Esophagus muscularis mucosa (tissue), 4 donors: ENCODE results near the gene MPPED1.

Source experiments
- CTCF ChIP-seq, 3 experiments: fragments of 200-600 bp in 2 of 3; fragments of 450-650 bp in 1 of 3; sonication (generic) in 2 of 3; IDR thresholded peaks; one replicate each; pipeline ENCODE4 v1.5.1; 2017 to 2019; ENCODE audit warnings: antibody characterized with exemption in 3 of 3, mild to moderate bottlenecking in 2 of 3, moderate library complexity in 1 of 3
- EP300 ChIP-seq: sonication (generic); formaldehyde crosslinking; IDR thresholded peaks from one replicate; pipeline ENCODE4 v1.6.1; 2017; ENCODE audit warnings: antibody characterized with exemption
- POLR2A ChIP-seq: fragments of 450-650 bp; IDR thresholded peaks from one replicate; pipeline ENCODE4 v1.6.1; 2017; ENCODE audit warnings: antibody characterized with exemption, moderate library complexity, mild to moderate bottlenecking, low read depth
- POLR2AphosphoS5 ChIP-seq, 2 donors: sonication (generic); formaldehyde crosslinking; IDR thresholded peaks; one replicate each; pipeline ENCODE4 v1.6.1; 2017; ENCODE audit warnings: antibody characterized with exemption in 2 of 2

DNA sequence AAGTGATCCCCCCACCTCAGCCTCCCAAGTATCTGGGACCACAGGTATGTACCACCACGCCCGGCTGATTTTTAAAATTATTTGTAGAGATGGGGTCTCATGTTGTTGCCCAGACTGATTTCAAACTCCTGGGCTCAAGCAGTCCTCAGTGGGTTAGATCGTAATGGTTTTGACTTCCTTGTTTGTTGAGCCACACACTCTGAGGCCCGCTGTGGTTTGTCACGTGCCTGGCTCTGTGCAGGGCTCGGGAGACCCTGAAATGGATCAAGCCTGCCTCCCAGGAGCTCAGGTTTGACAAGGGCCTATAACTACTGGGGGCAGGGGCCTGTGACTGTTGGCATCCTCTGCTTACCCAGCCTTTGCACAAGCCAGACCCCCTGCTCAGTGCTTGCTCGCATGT is 68.1 kb downstream of the MPPED1 start:
- TF ChIP-seq CTCF (IDR thresholded peaks at IDR 0.05) (no peak), POLR2A (no peak), EP300 (no peak), POLR2AphosphoS5 (IDR thresholded peaks at IDR 0.05) (no peak)
